ENCODE results near the gene DSCAML1. TPM values are rescaled to one million over a fixed set of nuclear protein-coding genes. Genes with fewer than 3 reads are reported as not detected.

The DSCAML1 gene
- total and polyA plus RNA-seq, 2 of the 8 experiments (the other 6 are each of a cell fraction or from before 2014, with no cell fraction given): 0.19 to 0.24 TPM

DNA sequence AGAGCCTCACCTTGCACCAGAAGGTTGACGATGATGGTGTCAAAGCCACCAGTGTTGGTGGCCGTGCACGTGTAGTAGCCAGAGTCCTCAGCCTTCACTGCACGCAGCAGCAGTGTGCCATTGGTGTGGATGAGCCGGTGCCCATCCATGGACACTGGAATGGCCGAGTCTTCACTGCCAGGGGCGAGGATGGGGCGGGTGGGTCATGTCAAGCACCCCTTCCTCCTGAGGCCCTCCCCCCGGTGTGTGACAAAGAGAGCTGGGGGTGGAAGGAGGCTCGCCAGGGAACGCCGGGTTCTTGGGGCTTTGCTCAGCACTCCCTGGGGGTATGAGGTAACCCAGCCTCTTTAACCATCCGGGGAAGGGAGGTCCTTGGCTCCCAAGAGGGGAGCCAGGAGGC is 357.8 kb downstream of the DSCAML1 start (continued):
- TF ChIP-seq EP300 (IDR thresholded peaks at IDR 0.05; ENCODE audit: borderline replicate concordance in 1 of 2, low read depth in 2 of 2, low read length in 2 of 2) (no peak), YY1 (IDR thresholded peaks at IDR 0.05; ENCODE audit: low read depth, low read length) (no peak), CHD2 (IDR thresholded peaks at IDR 0.05; ENCODE audit: low read length) (no peak), KDM4A (IDR thresholded peaks at IDR 0.05; ENCODE audit: low read depth, low read length, severe bottlenecking) (no peak), POLR2AphosphoS5 (IDR thresholded peaks at IDR 0.05; ENCODE audit: low read depth, low read length) (no peak)

Measured in H1 (cell line).